ENCODE data around the gene GRIP2. TPM values are rescaled to one million over a fixed set of nuclear protein-coding genes. Genes with fewer than 3 reads are reported as not detected.

The GRIP2 gene
- total RNA-seq, 2 experiments from 2014 or later = not detected

DNA sequence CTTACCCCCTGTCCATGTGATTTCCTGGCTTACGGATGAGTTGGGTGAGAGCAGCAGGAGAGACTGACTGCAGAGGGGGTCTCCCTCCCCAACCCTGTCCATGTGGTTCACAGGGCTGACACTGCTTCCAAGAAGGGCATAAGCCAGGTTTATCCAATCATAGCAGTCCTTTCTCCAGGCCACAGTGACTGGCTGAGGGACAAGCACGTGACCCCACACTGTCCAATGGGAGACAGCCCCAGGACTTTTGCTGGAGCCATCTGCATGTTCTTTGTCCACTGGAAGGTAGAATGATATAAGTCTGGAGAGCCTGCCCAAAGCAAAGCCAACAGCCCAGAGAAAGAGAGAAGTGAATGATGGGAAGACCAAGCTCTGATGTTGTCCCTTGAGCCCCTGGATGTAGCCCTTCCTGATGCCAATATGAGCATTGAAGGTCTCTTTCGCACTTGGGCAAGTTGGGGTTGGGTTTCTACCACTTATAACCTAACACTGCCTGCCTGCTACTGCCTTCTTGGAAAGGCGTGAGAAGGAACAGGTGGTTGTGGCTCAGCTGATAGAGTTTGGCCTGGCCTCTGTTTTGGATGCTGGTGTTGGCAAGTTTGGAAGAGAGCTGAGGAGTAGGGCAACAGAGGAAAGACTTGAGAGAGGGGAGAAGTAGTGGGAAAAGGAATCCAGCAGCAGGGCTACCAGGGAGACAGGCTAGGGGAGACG lies 41.3 kb upstream of the GRIP2 start:
- Mint-ChIP-seq H3K27me3 (peaks cover 40% of the 10 kb centered on the region), H3K27ac (no peak overlapping the region)

DNA sequence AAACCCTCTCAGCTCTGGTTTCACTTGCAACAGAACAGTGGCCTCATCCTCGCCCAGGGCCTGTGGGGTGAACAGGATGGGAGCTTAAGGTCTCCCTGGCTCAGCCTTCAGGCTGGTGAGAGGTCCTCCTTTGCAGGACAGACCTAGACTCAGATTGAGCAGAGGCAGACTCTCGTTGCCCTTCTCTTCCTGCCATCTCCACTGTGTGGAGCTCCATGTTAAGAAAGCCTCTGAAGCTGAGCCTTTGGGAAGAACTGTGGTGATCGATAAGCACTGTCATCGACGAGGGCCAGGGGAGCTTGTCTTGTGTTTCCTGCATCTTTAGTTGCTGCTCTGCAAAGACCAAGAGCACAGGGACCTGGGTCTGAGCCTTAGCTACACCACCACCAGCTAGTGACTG lies 37.8 kb upstream of the GRIP2 start:
- no peak overlapping the region for H3K4me3 Mint-ChIP-seq
- H3K27me3 ChIP-seq (ENCODE audit: control insufficient read depth in 1 of 2, insufficient read depth in 2 of 2, low read length in 2 of 2) = peaks cover 0 to 2% of the 10 kb centered on the region in 2 experiments
- no peak for DNase-seq
- peaks cover 33% of the 10 kb centered on the region for H3K27me3 Mint-ChIP-seq
- H3K36me3 ChIP-seq (ENCODE audit: insufficient read depth, low read length) = no peaks in the 10 kb centered on the region
- H3K27ac ChIP-seq (ENCODE audit: low read depth in 1 of 2, low read length in 2 of 2) = no peak overlapping the region
- TF ChIP-seq, protein P1, sequence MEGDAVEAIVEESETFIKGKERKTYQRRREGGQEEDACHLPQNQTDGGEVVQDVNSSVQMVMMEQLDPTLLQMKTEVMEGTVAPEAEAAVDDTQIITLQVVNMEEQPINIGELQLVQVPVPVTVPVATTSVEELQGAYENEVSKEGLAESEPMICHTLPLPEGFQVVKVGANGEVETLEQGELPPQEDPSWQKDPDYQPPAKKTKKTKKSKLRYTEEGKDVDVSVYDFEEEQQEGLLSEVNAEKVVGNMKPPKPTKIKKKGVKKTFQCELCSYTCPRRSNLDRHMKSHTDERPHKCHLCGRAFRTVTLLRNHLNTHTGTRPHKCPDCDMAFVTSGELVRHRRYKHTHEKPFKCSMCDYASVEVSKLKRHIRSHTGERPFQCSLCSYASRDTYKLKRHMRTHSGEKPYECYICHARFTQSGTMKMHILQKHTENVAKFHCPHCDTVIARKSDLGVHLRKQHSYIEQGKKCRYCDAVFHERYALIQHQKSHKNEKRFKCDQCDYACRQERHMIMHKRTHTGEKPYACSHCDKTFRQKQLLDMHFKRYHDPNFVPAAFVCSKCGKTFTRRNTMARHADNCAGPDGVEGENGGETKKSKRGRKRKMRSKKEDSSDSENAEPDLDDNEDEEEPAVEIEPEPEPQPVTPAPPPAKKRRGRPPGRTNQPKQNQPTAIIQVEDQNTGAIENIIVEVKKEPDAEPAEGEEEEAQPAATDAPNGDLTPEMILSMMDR (IDR thresholded peaks at IDR 0.05) = no peak
- no peak overlapping the region for H3K4me3 ChIP-seq (ENCODE audit: low read length)
- H3K4me1 ChIP-seq (ENCODE audit: insufficient read depth, low read length) = no peaks in the 10 kb centered on the region
- CTCF ChIA-PET = no interaction called here
- ATAC-seq (ENCODE audit: poor library complexity) = no peak
- intact Hi-C loops (cut with DNase I, micrococcal nuclease) = no loop called here
- H3K36me3 Mint-ChIP-seq (ENCODE audit: low read depth) = no peaks in the 10 kb centered on the region
- H3K9me3 Mint-ChIP-seq = no peaks in the 10 kb centered on the region
- H3K9me3 ChIP-seq (ENCODE audit: control insufficient read depth in 1 of 2, insufficient read depth in 1 of 2, low read length in 2 of 2) = no peaks in the 10 kb centered on the region
- no peak overlapping the region for H3K27ac Mint-ChIP-seq
- no peaks in the 10 kb centered on the region for H3K4me1 Mint-ChIP-seq (ENCODE audit: low read depth)
- POLR2A ChIA-PET = no interaction called here

More for the DNA sequence above, 41.3 kb upstream of the GRIP2 start:
- H3K27ac ChIP-seq (ENCODE audit: low read depth in 1 of 2, low read length in 2 of 2) = no peak overlapping the region
- intact Hi-C loops (cut with DNase I, micrococcal nuclease) = no loop called here
- no peak overlapping the region for H3K4me3 ChIP-seq (ENCODE audit: low read length)
- H3K27me3 ChIP-seq (ENCODE audit: control insufficient read depth in 1 of 2, insufficient read depth in 2 of 2, low read length in 2 of 2) = peaks cover 0 to 4% of the 10 kb centered on the region in 2 experiments
- no peak overlapping the region for H3K4me3 Mint-ChIP-seq
- DNase-seq = no peak
- H3K9me3 ChIP-seq (ENCODE audit: control insufficient read depth in 1 of 2, insufficient read depth in 1 of 2, low read length in 2 of 2) = no peaks in the 10 kb centered on the region
- no peaks in the 10 kb centered on the region for H3K36me3 ChIP-seq (ENCODE audit: insufficient read depth, low read length)
- TF ChIP-seq, protein P1 (IDR thresholded peaks at IDR 0.05) = no peak
- ChIA-PET POLR2A (no interaction called here), CTCF (no interaction called here)
- no peaks in the 10 kb centered on the region for H3K9me3 Mint-ChIP-seq
- H3K4me1 Mint-ChIP-seq (ENCODE audit: low read depth) = no peaks in the 10 kb centered on the region
- no peak for ATAC-seq (ENCODE audit: poor library complexity)
- no peaks in the 10 kb centered on the region for H3K36me3 Mint-ChIP-seq (ENCODE audit: low read depth)
- no peaks in the 10 kb centered on the region for H3K4me1 ChIP-seq (ENCODE audit: insufficient read depth, low read length)

DNA sequence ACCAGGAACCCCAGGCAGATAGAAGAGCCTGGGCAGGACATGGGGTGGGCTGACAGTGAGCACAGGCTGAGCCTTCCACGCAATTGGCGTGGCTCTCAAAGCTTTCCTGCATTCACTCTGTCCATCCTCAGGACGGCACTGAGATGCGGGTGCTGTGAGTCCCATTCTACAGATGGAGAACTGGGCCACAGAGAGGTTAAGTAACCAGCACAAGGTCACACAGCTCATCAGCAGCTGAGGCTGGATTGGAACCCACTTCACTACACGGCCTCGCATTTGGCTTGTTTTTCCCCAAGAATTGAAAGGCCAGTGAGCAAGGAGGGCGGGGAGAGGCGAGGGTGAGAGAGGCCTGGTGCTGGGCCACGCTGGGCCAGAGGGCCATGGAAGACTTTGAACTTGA lies 36.0 kb upstream of the GRIP2 start:
- Mint-ChIP-seq H3K9me3 (no peaks in the 10 kb centered on the region), H3K4me3 (no peak overlapping the region)

More for the DNA sequence above, 36.0 kb upstream of the GRIP2 start:
- H3K27me3 Mint-ChIP-seq = peaks cover 35% of the 10 kb centered on the region
- H3K4me1 Mint-ChIP-seq (ENCODE audit: low read depth) = no peaks in the 10 kb centered on the region
- Histone ChIP-seq H3K27ac (ENCODE audit: low read depth in 1 of 2, low read length in 2 of 2) (no peak overlapping the region), H3K9me3 (ENCODE audit: control insufficient read depth in 1 of 2, insufficient read depth in 1 of 2, low read length in 2 of 2) (no peaks in the 10 kb centered on the region), H3K27me3 (ENCODE audit: control insufficient read depth in 1 of 2, insufficient read depth in 2 of 2, low read length in 2 of 2) (peaks cover 0 to 2% of the 10 kb centered on the region in 2 experiments), H3K36me3 (ENCODE audit: insufficient read depth, low read length) (no peaks in the 10 kb centered on the region), H3K4me3 (ENCODE audit: low read length) (no peak overlapping the region), H3K4me1 (ENCODE audit: insufficient read depth, low read length) (no peaks in the 10 kb centered on the region)
- no peak for DNase-seq
- POLR2A ChIA-PET = no interaction called here
- CTCF ChIA-PET = no interaction called here
- TF ChIP-seq, protein P1 (IDR thresholded peaks at IDR 0.05) = no peak
- no peak for ATAC-seq (ENCODE audit: poor library complexity)
- no peak overlapping the region for H3K27ac Mint-ChIP-seq
- intact Hi-C loops (cut with DNase I, micrococcal nuclease) = no loop called here
- no peaks in the 10 kb centered on the region for H3K36me3 Mint-ChIP-seq (ENCODE audit: low read depth)
